GM06990 (cell line): Measurements from ENCODE around the gene KLF7.

Experiments
- DNase-seq: peaks from one replicate; pipeline ENCODE4 v3.0.0-alpha.2; 2011; ENCODE audit not compliant: insufficient read length; ENCODE audit errors: extremely low read depth
- H3K27me3 ChIP-seq: replicated peaks from 2 replicates; pipeline ENCODE4 v1.6.0; 2011; ENCODE audit warnings: low read length; ENCODE audit not compliant: control insufficient read depth, insufficient read depth
- H3K36me3 ChIP-seq: 2 replicates; pipeline ENCODE4 v1.5.1; 2011; ENCODE audit warnings: low read length; ENCODE audit not compliant: control insufficient read depth, insufficient read depth
- H3K4me3 ChIP-seq: replicated peaks from 2 replicates; pipeline ENCODE4 v1.5.1; 2011; ENCODE audit warnings: low read depth, mild to moderate bottlenecking, control low read depth, low read length
- CTCF ChIP-seq: IDR thresholded peaks from 2 replicates; pipeline ENCODE4 v1.5.1; 2011; ENCODE audit warnings: low read length, control low read depth, mild to moderate bottlenecking, inconsistent platforms; ENCODE audit not compliant: insufficient read depth, poor library complexity, severe bottlenecking

KLF7 gene

GRCh38 chr2:207035875-207036274, 129.9 kb downstream of the KLF7 start:
- Histone ChIP-seq H3K27me3 (no peaks in the 10 kb centered on the region), H3K36me3 (no peaks in the 10 kb centered on the region), H3K4me3 (no peak overlapping the region)
- no peak for DNase-seq
- no peak for TF ChIP-seq CTCF

GRCh38 chr2:207032490-207032889, 133.3 kb downstream of the KLF7 start:
- TF ChIP-seq CTCF: no peak
- no peak overlapping the region for H3K4me3 ChIP-seq
- DNase-seq: no peak
- no peaks in the 10 kb centered on the region for H3K36me3 ChIP-seq
- H3K27me3 ChIP-seq: no peaks in the 10 kb centered on the region
